GM19463 (cell line): ENCODE results near the gene ATAD5.
"Not testable (repeated sequence)": the region's sequence is repeated elsewhere in the genome, so short reads cannot be mapped to it uniquely, and the experiment has no call there.

Source experiments
- ATAC-seq: cut with Tn5 transposase; IDR thresholded peaks from one replicate; pipeline ENCODE4 v1.9.1; 2021; ENCODE audit warnings: mild to moderate bottlenecking, moderate library complexity; ENCODE audit not compliant: unreplicated experiment

ATAD5 gene

DNA sequence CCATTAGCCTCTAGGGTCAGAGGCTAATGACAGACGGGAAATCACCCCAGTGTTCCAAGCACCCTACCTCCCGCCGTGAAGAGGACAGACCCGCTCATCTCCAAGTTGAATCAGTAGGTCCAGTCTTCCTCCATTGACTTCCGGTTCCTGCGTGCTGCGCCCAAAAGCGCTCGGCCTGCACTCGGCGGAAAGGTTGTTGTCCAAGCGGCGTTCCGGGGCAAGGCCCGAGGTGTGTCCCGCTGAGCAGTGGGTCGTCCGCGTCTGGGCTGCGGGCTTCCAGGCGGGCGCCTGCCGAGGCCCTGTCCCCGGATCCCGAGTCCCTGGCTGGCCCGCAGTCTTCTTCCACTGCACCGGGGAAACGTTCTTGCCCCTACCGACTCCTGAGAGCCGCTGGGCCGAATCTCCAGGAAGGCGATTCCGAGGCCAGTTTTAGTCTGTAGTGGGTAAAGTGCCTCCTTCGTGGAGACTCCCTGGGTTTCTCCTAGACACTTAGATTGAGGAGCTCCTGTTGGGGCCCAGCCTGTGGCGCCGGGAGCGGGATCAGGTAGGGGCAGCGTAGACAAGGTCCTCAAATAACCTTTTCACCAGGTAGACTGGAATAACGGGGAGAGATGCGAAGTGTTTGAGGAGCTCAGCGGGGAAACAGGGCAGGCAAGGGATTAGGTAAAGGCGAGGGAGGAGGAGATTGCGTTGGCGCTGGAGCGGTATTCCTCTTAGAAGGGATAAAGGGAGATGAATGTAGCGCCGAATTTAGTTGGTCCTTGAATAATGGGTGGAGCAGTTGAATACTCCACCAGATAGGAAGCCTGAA lies 74.5 kb downstream of the ATAD5 start, which contains the start of gene TEFM:
Gene TEFM (minus strand): TSS at position 138 of the 811 bp plus-strand sequence. CDS start 40 bp downstream, at position 98.
- ATAC-seq = peak; percentile 91

DNA sequence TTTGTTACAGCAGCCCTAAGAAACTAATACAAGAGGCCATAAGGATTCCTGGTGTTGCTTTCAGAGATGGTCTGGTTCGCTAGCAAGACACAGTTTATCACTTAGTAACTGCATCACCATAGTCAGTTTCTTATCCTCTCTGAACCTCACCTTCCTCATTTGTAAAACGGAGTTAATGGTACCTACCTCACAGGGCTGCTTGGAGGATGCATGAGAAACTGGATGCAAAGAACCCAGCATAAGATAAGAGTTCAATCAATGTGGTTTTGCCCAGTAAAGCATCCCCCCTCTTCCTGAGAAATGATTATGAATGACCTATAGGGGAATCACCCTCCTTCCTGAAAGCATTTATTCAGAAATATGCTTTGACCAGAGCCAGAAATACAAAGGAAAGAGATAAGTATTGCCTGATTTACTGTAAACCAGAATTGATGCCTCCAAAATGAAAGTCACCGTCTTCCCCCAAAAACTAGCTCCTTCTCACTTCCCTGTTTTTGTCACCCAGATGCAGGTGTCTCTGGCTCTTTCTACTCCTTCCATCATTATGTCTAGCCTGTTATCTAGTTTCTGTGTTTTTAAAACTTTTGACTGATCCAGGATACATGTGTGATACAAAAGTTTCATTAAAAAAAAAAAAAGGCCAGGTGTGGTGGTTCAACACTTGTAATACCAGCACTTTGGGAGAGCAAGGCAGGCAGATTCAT lies 77.1 kb downstream of the ATAD5 start:
- ATAC-seq = no peak

DNA sequence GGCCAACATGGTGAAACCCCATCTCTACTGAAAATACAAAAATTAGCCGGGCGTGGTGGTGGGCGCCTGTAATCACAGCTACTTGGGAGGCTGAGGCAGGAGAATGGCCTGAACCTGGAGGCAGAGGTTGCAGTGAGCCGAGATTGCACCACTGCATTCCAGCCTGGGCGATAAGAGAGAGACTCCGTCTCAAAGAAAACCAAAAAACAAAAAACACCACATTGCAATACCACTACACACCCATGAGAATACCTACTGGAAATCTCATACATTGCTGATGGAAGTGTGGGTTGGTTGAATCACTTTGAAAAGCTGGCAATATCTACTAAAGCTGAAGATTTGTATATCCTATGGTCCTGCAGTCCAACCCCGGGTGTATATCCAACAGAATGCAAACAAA lies 78.4 kb downstream of the ATAD5 start:
- not testable (repeated sequence) for ATAC-seq

DNA sequence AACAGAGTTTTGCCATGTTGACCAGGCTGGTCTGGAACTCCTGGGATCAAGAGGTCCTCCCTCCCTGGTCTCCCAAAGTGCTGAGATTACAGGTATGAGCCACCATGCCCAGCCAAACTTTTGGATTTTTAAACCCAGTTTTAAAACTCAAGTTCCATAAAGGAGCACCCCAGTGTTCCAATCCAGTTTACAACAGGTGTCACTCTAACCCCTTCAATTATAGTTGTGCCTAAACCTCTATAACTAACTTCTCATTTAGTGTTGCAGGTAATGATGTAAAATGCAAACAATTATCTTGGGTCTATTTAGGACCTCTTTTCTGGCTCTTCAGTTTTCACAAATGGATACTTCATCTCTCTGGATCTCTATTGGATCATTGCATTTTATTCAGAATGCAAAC lies 82.2 kb downstream of the ATAD5 start:
- no peak for ATAC-seq

DNA sequence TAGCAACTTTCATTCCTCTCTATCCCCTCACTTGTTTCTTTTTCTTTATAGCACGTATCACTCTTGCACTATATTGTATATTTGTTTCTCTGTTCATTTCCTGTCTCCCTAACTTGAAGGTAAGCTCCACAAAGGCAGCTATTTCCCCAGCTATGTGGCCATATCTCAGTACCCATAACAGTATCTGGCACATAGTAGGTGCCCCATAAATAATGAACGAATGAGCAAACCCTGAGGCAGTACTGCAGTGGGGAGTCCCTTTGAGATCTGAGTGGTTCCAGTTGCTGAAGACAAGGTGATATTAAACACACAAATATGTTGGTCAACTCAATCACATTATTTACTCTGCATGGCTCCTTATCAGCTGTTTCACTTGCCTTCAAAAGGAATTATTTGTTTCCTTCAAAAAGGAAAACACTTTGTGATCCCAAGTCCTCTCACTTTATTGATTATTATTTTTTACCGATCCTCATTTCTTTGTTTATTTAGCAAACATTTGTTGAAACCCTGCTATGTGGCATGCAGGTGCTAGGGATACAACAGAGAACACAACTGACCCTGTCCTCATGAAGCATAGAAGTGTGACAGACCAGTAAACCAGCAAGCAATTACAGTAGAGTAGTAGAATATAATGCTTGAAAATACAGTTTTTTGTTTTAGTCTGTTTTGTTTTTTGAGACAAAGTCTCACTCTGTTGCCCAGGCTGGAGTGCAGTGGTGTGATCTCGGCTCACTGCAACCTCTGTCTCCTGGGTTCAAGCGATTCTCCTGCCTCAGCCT lies 84.3 kb downstream of the ATAD5 start:
- ATAC-seq = no peak

GRCh38 chr17:30917050-30917449 lies 85.3 kb downstream of the ATAD5 start:
- ATAC-seq = no peak

- ATAC-seq = no peak
These were observed 88.5 kb downstream of the ATAD5 start for GRCh38 chr17:30920282-30920681.

DNA sequence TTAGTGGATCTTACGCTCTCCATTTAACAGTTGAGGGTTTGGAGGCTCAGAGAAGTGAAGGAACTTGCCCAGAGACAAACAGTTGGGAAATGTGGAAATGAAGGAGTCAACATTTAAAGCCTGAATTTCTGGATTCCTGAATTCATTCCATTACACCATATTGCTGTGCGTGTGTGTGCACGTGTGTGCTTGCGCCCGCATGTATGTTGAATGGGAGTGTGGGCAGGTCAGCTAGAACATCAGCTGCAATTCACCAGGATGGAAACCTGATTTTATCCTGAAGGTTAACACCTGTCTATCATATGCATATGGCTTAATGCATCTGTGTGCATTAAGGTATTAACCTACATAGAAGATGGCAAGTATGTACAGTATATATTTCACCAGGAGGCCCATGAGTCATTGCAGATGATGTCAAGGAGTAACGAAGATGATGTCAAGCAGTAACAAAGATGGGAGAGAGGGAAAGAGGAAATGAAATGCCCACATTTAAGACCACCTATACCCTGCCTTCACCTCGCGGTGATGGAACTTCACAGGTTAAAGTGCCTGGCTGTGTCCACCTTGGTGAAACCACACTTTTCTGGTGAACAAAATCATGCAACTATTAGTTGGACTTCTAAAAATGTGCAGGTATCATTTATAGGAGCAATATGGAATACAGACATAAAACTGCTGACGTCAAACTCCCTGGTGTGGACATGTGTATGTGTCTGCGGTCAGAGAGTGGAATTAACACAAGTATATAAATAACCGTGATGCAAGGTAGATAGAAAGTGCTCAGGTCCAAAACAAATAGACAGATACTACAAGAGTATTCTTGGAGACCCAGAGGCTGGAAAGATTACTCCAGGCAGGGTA lies 89.1 kb downstream of the ATAD5 start:
- ATAC-seq = no peak

DNA sequence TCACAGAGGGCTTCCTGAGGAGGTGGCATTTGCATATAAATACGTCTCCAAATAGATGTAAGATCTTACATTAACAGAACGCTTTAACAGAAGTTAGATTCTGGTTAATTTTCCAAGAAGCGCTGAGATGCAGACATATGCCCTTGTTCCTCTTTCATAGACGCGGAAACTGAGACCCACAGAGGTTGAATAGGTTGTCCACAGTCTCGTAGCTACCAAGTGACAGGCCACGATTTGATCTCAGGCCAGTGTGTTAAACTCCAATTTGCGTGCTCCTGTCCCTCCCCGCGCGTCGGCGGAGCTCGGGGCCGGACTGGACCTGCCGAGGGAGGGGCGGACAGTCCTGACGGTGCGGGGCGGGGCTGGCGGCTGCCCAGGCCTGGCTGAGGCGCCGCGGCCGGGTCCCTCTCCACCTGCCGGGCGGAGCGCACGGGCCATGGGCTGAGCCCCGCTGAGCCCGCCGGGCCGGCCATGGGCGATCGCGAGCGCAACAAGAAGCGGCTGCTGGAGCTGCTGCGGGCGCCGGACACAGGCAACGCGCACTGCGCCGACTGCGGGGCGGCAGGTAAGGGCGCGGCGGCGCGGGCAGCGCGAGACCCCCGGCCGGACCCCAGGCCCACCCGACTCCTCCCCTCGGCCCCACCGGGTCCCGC lies 89.9 kb downstream of the ATAD5 start, which contains the start of gene ADAP2:
Gene ADAP2 (plus strand): TSS at position 402 of the 653 bp plus-strand sequence. CDS start 70 bp downstream, at position 472.
- ATAC-seq = no peak

DNA sequence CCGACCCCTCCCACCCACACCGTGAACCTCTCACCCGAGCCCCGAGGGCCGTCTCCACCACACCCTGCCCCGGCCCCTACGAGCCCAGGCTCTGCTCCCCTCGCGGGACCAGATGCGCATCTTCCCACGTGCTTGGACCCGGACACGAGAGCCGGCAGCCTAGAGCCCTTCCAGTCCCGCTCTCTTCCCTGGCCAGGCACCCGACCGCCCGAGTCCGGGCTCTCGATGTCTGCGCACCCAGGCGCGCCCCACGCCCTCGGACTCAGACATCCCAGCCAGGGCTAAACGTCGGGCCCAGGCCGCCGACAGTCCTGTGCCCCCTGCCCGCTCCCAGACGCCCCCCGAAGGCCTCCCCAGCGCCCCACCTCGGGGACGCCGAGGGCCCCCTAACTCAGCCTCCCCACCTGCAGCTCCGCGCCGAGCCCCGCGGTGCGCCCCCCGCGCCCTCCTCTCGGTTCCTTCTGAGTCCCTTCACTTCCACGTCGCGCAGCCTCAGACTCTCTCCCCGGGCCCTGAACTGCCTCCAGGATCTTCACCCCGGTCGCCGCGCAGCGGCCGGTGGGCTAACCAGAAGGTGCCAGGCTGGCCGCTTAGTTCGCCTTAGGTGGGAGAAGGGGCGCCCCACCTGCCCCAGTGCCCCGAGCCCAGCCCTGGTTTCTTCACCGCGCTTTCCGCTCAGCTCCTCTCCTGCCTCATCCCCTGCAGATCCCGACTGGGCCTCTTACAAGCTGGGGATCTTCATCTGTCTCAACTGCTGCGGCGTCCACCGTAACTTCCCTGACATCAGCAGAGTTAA lies 90.7 kb downstream of the ATAD5 start:
- no peak for ATAC-seq

DNA sequence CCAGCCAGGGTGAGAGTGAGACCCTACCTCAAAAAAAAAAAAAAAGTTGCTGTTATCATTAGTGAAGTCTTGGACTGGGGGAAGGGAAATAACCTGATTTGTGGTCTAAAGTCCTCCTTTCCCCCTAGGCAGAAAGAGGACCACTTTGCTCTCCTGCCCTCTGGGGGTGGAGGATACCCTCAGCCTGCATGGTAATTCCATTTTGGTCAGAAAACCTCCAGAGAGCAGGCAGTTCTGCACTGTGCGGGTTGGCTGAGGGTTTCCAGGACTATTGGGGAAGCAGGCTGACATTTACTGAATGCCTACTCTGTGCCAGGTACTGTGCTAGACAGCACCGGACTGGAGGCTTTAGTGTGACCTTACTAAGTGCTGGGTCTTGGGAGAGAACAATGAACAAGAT lies 92.6 kb downstream of the ATAD5 start:
- ATAC-seq = no peak

DNA sequence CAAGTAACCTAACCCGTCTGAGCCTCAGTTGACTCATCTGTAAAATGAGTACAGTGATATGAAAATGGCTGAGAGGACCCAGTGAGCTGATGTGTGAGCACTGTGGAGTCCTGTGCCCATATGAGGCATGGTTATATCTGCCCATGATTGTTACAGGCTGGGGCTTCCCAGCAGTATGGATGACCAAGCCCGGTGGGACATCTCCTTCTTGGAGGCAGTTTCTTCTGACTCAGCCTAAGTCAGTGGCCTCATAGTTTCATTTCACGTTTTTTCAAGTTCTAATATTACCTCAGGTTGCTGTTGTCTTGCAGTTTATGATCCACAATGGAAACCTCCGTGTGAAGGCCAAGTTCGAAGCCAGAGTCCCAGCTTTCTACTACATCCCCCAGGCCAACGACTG lies 94.8 kb downstream of the ATAD5 start:
- ATAC-seq = no peak

DNA sequence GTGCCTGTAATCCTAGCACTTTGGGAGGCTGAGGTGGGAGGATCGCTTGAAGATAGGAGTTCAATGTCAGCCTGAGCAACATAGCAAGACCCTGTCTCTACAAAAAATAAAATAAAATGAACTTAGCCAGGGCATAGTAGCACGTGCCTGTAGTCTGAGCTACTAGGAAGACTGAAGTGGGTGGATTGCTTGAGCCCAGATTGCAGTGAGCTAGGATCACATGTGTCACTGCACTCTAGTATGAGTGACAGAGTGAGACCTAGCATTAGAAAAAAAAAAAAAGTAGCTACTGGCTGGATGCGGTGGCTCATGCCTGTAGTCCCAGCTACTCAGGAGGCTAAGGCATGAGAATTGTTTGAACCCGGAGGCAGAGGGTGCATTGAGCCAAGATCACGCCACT lies 96.0 kb downstream of the ATAD5 start:
- ATAC-seq = no peak

GRCh38 chr17:30928584-30928983 lies 96.8 kb downstream of the ATAD5 start:
- ATAC-seq = no peak

DNA sequence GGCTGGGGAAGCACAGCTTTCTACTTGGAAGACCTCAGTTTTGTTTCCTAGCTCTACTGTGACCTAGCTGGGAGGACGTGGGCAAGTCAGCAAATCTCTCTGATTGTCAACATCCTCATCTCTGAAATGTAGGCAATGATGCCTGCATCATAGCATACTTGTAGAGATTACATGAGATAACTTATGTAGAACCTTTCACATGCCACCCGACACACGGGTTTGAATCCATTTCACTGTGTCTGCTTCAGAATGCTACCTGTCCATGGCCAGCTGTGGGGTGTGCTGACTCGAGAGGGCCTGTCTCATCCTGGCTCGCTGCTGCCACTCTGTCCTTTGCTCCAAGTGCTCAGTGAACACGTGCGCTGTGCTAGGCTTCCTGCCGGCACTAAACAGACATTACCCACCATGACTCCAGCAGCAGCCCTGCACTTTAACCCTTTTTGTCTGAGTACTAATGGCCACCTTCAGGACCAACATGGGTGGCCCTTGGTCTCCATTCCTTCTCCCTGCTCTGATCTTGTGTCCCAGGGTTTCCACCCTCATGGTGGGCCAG lies 97.4 kb downstream of the ATAD5 start:
- no peak for ATAC-seq

- not testable (repeated sequence) for ATAC-seq
These were observed 98.1 kb downstream of the ATAD5 start for GRCh38 chr17:30929861-30930260.

GRCh38 chr17:30930495-30930894 lies 98.7 kb downstream of the ATAD5 start:
- ATAC-seq = no peak

GRCh38 chr17:30931582-30931981 lies 99.8 kb downstream of the ATAD5 start:
- not testable (repeated sequence) for ATAC-seq

GRCh38 chr17:30933966-30934365 lies 102.2 kb downstream of the ATAD5 start:
- ATAC-seq = no peak
